ENCODE results near the gene FNIP2.

FNIP2 gene

GRCh38 chr4:158859661-158860060, 90.8 kb downstream of the FNIP2 start:
- Histone ChIP-seq H3K36me3 (ENCODE audit: insufficient read depth) (no peaks in the 10 kb centered on the region), H4K20me1 (ENCODE audit: insufficient read depth) (no peaks in the 10 kb centered on the region)
- TF ChIP-seq CTCF (conservative IDR thresholded peaks at IDR 0.05; ENCODE audit: low read depth, low read length): no peak

GRCh38 chr4:158860856-158861255, 92.0 kb downstream of the FNIP2 start:
- no peaks in the 10 kb centered on the region for H3K79me2 ChIP-seq (ENCODE audit: insufficient read depth, low read depth)
- H3K4me2 ChIP-seq: peak overlapping the region; percentile 13; the same call in 1 of the 2 replicates
- H3K27ac ChIP-seq: no peak overlapping the region
- H3K36me3 ChIP-seq (ENCODE audit: insufficient read depth): no peaks in the 10 kb centered on the region
- no peaks in the 10 kb centered on the region for H4K20me1 ChIP-seq (ENCODE audit: insufficient read depth)
- no peak overlapping the region for H3K4me3 ChIP-seq (IDR thresholded peaks at IDR 0.05; ENCODE audit: insufficient read depth, low read depth, low read length)
- no peak overlapping the region for H2AFZ ChIP-seq (ENCODE audit: low read depth)
- no peak for TF ChIP-seq CTCF (conservative IDR thresholded peaks at IDR 0.05; ENCODE audit: low read depth, low read length)
- H3K4me1 ChIP-seq (ENCODE audit: low read depth, poor library complexity, severe bottlenecking): peaks cover 16% of the 10 kb centered on the region
- no peaks in the 10 kb centered on the region for H3K27me3 ChIP-seq (ENCODE audit: insufficient read depth, low read depth)
- H3K9ac ChIP-seq: no peak overlapping the region

More at GRCh38 chr4:158859661-158860060, 90.8 kb downstream of the FNIP2 start:
- no peaks in the 10 kb centered on the region for H3K79me2 ChIP-seq (ENCODE audit: insufficient read depth, low read depth)
- H3K27me3 ChIP-seq (ENCODE audit: insufficient read depth, low read depth): no peaks in the 10 kb centered on the region
- H3K4me2 ChIP-seq: no peak overlapping the region
- no peak overlapping the region for H3K27ac ChIP-seq
- no peak overlapping the region for H2AFZ ChIP-seq (ENCODE audit: low read depth)
- H3K4me3 ChIP-seq (IDR thresholded peaks at IDR 0.05; ENCODE audit: insufficient read depth, low read depth, low read length): no peak overlapping the region
- peaks cover 16% of the 10 kb centered on the region for H3K4me1 ChIP-seq (ENCODE audit: low read depth, poor library complexity, severe bottlenecking)
- H3K9ac ChIP-seq: no peak overlapping the region

- no peak overlapping the region for H2AFZ ChIP-seq (ENCODE audit: low read depth)
- H3K27ac ChIP-seq: no peak overlapping the region
- no peak for TF ChIP-seq CTCF (conservative IDR thresholded peaks at IDR 0.05; ENCODE audit: low read depth, low read length)
- H3K36me3 ChIP-seq (ENCODE audit: insufficient read depth): no peaks in the 10 kb centered on the region
- no peaks in the 10 kb centered on the region for H3K79me2 ChIP-seq (ENCODE audit: insufficient read depth, low read depth)
- H3K9ac ChIP-seq: no peak overlapping the region
- peak overlapping the region; percentile 13; the same call in 1 of the 2 replicates for H3K4me2 ChIP-seq
- no peak overlapping the region for H3K4me3 ChIP-seq (IDR thresholded peaks at IDR 0.05; ENCODE audit: insufficient read depth, low read depth, low read length)
- H3K4me1 ChIP-seq (ENCODE audit: low read depth, poor library complexity, severe bottlenecking): peaks cover 16% of the 10 kb centered on the region
- no peaks in the 10 kb centered on the region for H3K27me3 ChIP-seq (ENCODE audit: insufficient read depth, low read depth)
- H4K20me1 ChIP-seq (ENCODE audit: insufficient read depth): no peaks in the 10 kb centered on the region
Measured at GRCh38 chr4:158861281-158861680, 92.5 kb downstream of the FNIP2 start.

- no peak overlapping the region for H2AFZ ChIP-seq (ENCODE audit: low read depth)
- H3K9ac ChIP-seq: no peak overlapping the region
- no peaks in the 10 kb centered on the region for H3K79me2 ChIP-seq (ENCODE audit: insufficient read depth, low read depth)
- H3K4me2 ChIP-seq: no peak overlapping the region
- H3K4me1 ChIP-seq (ENCODE audit: low read depth, poor library complexity, severe bottlenecking): peaks cover 16% of the 10 kb centered on the region
- H3K27me3 ChIP-seq (ENCODE audit: insufficient read depth, low read depth): no peaks in the 10 kb centered on the region
- no peaks in the 10 kb centered on the region for H4K20me1 ChIP-seq (ENCODE audit: insufficient read depth)
- TF ChIP-seq CTCF (conservative IDR thresholded peaks at IDR 0.05; ENCODE audit: low read depth, low read length): 0 out of 2 replicates have a peak, but pooled peaks have one; percentile 23
- no peak overlapping the region for H3K4me3 ChIP-seq (IDR thresholded peaks at IDR 0.05; ENCODE audit: insufficient read depth, low read depth, low read length)
- no peaks in the 10 kb centered on the region for H3K36me3 ChIP-seq (ENCODE audit: insufficient read depth)
- no peak overlapping the region for H3K27ac ChIP-seq
Measured at GRCh38 chr4:158861766-158862165, 92.9 kb downstream of the FNIP2 start.

Data from KMS-11 (cell line).